CD14-positive monocyte (primary cell): ENCODE data around the gene GH2. TPM values are rescaled to one million over a fixed set of nuclear protein-coding genes. Genes with fewer than 3 reads are reported as not detected.

Experiments
- DNase-seq, 3 donors: peaks; one replicate each; pipeline ENCODE4 v3.0.0-alpha.2; 2011 to 2022
- H2AFZ ChIP-seq: 2 replicates; pipeline ENCODE4 v1.6.0; 2012; ENCODE audit warnings: mild to moderate bottlenecking, low read depth, low read length, inconsistent platforms; ENCODE audit not compliant: insufficient read depth, poor library complexity, severe bottlenecking
- H3K27ac ChIP-seq, 2 donors: 1 replicate in 1 of 2; 2 replicates in 1 of 2; pipeline ENCODE4 v1.5.1; 2012 to 2013; ENCODE audit warnings: low read length in 2 of 2, control low read depth in 1 of 2, inconsistent platforms in 1 of 2, low read depth in 1 of 2, mild to moderate bottlenecking in 1 of 2
- H3K27me3 ChIP-seq, 2 donors: one replicate each; pipeline versions ENCODE4 v1.6.0 to v1.6.1; 2011 to 2013; ENCODE audit warnings: low read length in 2 of 2; ENCODE audit not compliant: control insufficient read depth in 2 of 2, insufficient read depth in 2 of 2
- H3K36me3 ChIP-seq, 2 donors: replicated peaks in 1 of 2; 1 replicate in 1 of 2; 2 replicates in 1 of 2; pipeline versions ENCODE4 v1.5.1 to v1.6.1; 2012 to 2013; ENCODE audit warnings: low read length in 2 of 2, control low read depth in 1 of 2, inconsistent platforms in 1 of 2, mild to moderate bottlenecking in 1 of 2; ENCODE audit not compliant: insufficient read depth in 2 of 2, control insufficient read depth in 1 of 2
- H3K4me1 ChIP-seq, 2 donors: 1 replicate in 1 of 2; 2 replicates in 1 of 2; pipeline versions ENCODE4 v1.5.1 to v1.6.1; 2012 to 2013; ENCODE audit warnings: low read length in 2 of 2, control low read depth in 1 of 2, inconsistent platforms in 1 of 2, mild to moderate bottlenecking in 1 of 2, moderate library complexity in 1 of 2; ENCODE audit not compliant: insufficient read depth in 2 of 2, control insufficient read depth in 1 of 2
- H3K4me2 ChIP-seq: replicated peaks from 2 replicates; pipeline ENCODE3; 2012; ENCODE audit warnings: low read length, moderate library complexity, mild to moderate bottlenecking; ENCODE audit not compliant: poor library complexity, severe bottlenecking; ENCODE audit errors: extremely low read depth
- H3K4me3 ChIP-seq, 3 experiments: fragments of 200-600 bp in 1 of 3; sonication (generic) in 1 of 3; replicated peaks in 1 of 3; 1 replicate in 2 of 3; 2 replicates in 1 of 3; pipeline ENCODE4 v1.5.1; 2011 to 2013; ENCODE audit warnings: low read length in 3 of 3, mild to moderate bottlenecking in 3 of 3, control low read depth in 2 of 3, low read depth in 2 of 3, inconsistent platforms in 1 of 3, moderate library complexity in 1 of 3
- H3K79me2 ChIP-seq: 2 replicates; pipeline ENCODE4 v1.6.0; 2012; ENCODE audit warnings: mild to moderate bottlenecking, control low read depth, inconsistent platforms, low read length, moderate library complexity; ENCODE audit not compliant: insufficient read depth
- H3K9ac ChIP-seq: 2 replicates; pipeline ENCODE4 v1.6.0; 2017; ENCODE audit warnings: low read length, mild to moderate bottlenecking; ENCODE audit not compliant: insufficient read depth, poor library complexity, severe bottlenecking
- H3K9me3 ChIP-seq, 2 donors: replicated peaks in 1 of 2; 1 replicate in 1 of 2; 2 replicates in 1 of 2; pipeline versions ENCODE4 v1.5.1 to v1.6.1; 2012 to 2013; ENCODE audit warnings: low read length in 2 of 2, control low read depth in 1 of 2; ENCODE audit not compliant: control insufficient read depth in 1 of 2, insufficient read depth in 1 of 2
- H4K20me1 ChIP-seq: 2 replicates; pipeline ENCODE4 v1.6.0; 2012; ENCODE audit warnings: mild to moderate bottlenecking, low read length, control low read depth, moderate library complexity; ENCODE audit not compliant: insufficient read depth
- H3K27ac Mint-ChIP-seq, 7 donors: one replicate each; pipeline ENCODE4 v1.8.0; 2020; ENCODE audit warnings: mild to moderate bottlenecking in 7 of 7, mixed read lengths in 7 of 7, moderate library complexity in 6 of 7, inconsistent platforms in 2 of 7
- H3K27me3 Mint-ChIP-seq, 3 donors: one replicate each; pipeline ENCODE4 v1.8.0; 2021 to 2022; ENCODE audit warnings: low read depth in 3 of 3, mild to moderate bottlenecking in 3 of 3, mixed read lengths in 3 of 3, moderate library complexity in 3 of 3, inconsistent platforms in 1 of 3
- H3K36me3 Mint-ChIP-seq, 2 donors: one replicate each; pipeline ENCODE4 v1.8.0; 2020; ENCODE audit warnings: mixed read lengths in 2 of 2, inconsistent platforms in 1 of 2, mild to moderate bottlenecking in 1 of 2
- H3K4me1 Mint-ChIP-seq: one replicate; pipeline ENCODE4 v1.8.0; 2020; ENCODE audit warnings: mild to moderate bottlenecking, mixed read lengths
- H3K4me3 Mint-ChIP-seq, 2 donors: one replicate each; pipeline ENCODE4 v1.8.0; 2020; ENCODE audit warnings: mild to moderate bottlenecking in 2 of 2, mixed read lengths in 2 of 2, moderate library complexity in 1 of 2
- H3K9me3 Mint-ChIP-seq, 7 donors: one replicate each; pipeline ENCODE4 v1.8.0; 2020 to 2022; ENCODE audit warnings: mixed read lengths in 7 of 7, mild to moderate bottlenecking in 6 of 7, moderate library complexity in 6 of 7, inconsistent platforms in 2 of 7
- CTCF ChIP-seq: fragments of 200-600 bp; IDR thresholded peaks from one replicate; pipeline ENCODE4 v1.8.0; 2022; ENCODE audit warnings: antibody characterized with exemption, mild to moderate bottlenecking
- WGBS: methylation state at CpG from one replicate; pipeline ENCODE4 v1.1.5; 2013; ENCODE audit warnings: missing lambda C conversion rate; ENCODE audit not compliant: insufficient coverage; 5-methylcytosine and 5-hydroxymethylcytosine counted together
- intact Hi-C, 2 donors: fragments of 100-400 bp; cut with micrococcal nuclease; formaldehyde crosslinking; loops; one replicate each; pipeline versions ENCODE4 v1.15.0 to v1.15.1; 2023
- polyA plus RNA-seq, 3 donors: library from polyadenylated mRNA; depleted of rRNA in 1 of 3; unstranded in 2 of 3; stranded (reverse) in 1 of 3; fragments of 300-500 nt in 2 of 3; fragments of >200 nt in 1 of 3; fragmentation: Illumina TruSeq in 2 of 3; gene quantifications; 1 replicate in 2 of 3; 2 replicates in 1 of 3; pipeline ENCODE4 v1.2.3, GENCODE V29; 2012 to 2021

GH2 gene
- polyA plus RNA-seq, 3 donors, result not detected

DNA sequence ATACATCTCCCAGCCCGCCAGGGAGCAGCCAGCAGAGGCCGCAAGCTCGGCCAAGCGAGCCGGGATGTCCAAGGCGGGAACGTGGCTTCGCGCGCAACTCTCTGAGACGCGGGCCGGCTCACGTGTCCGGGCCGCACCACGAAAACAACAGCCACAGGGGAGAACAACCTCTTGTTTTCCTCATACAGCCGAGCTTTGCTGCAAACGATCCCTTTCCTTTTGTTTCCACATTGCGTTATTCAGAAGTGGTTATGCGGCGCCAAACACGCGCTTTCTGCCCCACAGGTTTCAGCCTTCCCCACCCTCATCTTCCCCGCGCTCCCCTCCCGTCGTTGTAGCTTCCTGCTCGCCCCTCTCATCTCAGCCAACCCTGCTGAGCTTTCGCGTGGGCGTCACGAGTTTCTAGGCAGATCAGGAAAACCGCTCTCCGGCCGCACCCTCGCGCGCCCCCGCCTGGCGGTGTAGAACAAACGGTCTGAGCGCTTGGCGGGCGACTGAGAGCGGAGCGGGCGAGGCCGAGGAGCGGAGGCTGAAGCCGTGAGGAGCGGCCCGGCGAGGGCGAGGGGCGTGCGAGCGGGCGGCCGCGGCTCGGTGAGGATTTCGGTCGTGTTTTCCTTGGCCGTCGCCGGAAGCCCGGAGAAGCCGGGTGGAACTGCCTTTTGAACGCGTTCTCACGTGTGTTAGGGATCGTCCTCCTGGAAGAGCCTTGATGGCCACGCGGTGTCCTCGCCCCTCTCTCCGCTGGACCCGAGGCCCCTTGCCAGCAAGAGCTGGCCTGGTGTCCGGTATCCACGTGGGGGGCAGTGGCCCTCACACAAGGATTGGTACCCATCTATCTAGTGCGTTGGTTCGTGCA lies 32.7 kb downstream of the GH2 start:
- no peaks in the 10 kb centered on the region for H3K36me3 ChIP-seq
- Mint-ChIP-seq H3K27me3 (peaks cover 4 to 10% (median 5%) of the 10 kb centered on the region in 3 donors), H3K9me3 (peaks cover 3 to 14% (median 10%) of the 10 kb centered on the region in 7 donors), H3K36me3 (peaks cover 0 to 11% of the 10 kb centered on the region in 2 donors), H3K4me3 (peak overlapping the region; percentile 68 to 96), H3K4me1 (peaks cover 12% of the 10 kb centered on the region), H3K27ac (peak overlapping the region; percentile 89 to 100 (median 99))
- H3K4me2 ChIP-seq, result peak overlapping the region; percentile 60
- H2AFZ ChIP-seq, result peak overlapping the region; percentile 76
- 22% methylated on average over 82 of the region's 82 CpGs for WGBS
- no peaks in the 10 kb centered on the region for H4K20me1 ChIP-seq
- TF ChIP-seq CTCF, result peak; percentile 80
- H3K27me3 ChIP-seq, result no peaks in the 10 kb centered on the region
- peak overlapping the region in 2 of 3 experiments; percentile 26 to 49 for H3K4me3 ChIP-seq
- H3K27ac ChIP-seq, result peak overlapping the region; percentile 45 to 65
- peak overlapping the region; percentile 49 for H3K9ac ChIP-seq
- intact Hi-C loops, result no loop called here
- peaks cover 8 to 11% of the 10 kb centered on the region in 2 donors for H3K4me1 ChIP-seq
- DNase-seq, result peak; percentile 93 to 94 (median 94)
- H3K9me3 ChIP-seq, result peaks cover 0 to 6% of the 10 kb centered on the region in 2 donors
- no peaks in the 10 kb centered on the region for H3K79me2 ChIP-seq

DNA sequence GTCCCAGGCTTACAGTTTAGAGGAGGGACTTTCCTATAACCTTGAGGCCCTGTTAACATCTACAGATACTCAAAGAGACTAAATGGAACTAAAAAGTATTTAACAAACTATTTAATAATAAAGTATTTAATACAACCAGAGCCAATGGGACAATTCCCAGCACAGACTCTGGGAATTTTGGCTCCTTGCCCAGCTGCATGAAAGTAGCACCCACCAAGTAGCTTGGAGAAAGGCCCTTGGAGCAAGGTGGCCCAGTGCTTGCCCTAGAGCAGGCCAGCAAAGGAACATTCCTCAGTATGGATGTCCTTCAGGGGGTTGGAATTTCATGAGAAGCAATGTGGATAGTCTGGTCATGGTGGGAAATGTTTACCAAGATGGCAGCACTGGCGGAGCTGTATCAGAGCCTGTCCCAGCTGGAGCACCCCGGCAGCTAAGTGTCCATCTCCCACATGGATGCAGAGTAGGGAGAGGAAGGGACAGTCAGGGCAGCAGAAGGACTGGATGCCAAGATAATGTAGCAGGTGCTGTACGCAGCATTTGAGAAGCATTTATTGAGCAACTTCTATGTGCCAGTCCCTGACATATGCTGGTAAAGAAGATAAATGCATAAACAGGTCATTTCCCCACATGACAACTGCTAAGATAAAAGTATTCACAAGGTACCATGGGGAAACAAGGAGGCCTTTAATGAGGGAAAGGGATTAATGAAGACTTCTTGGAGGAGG lies 34.1 kb downstream of the GH2 start:
- Histone ChIP-seq H3K79me2 (no peaks in the 10 kb centered on the region), H3K36me3 (no peaks in the 10 kb centered on the region), H3K27ac (no peak overlapping the region), H3K9me3 (peaks cover 0 to 6% of the 10 kb centered on the region in 2 donors), H3K4me1 (peaks cover 18% of the 10 kb centered on the region in 2 donors), H3K27me3 (no peaks in the 10 kb centered on the region), H4K20me1 (no peaks in the 10 kb centered on the region), H3K4me3 (no peak overlapping the region), H3K9ac (no peak overlapping the region), H3K4me2 (no peak overlapping the region), H2AFZ (no peak overlapping the region)
- DNase-seq, result no peak
- H3K36me3 Mint-ChIP-seq, result peaks cover 0 to 11% of the 10 kb centered on the region in 2 donors
- H3K4me1 Mint-ChIP-seq, result peaks cover 22% of the 10 kb centered on the region
- H3K27ac Mint-ChIP-seq, result peak overlapping the region in 1 of 7 donors; percentile 53
- H3K4me3 Mint-ChIP-seq, result no peak overlapping the region
- 50% methylated on average over 2 of the region's 3 CpGs for WGBS
- H3K27me3 Mint-ChIP-seq, result peaks cover 4 to 7% (median 5%) of the 10 kb centered on the region in 3 donors
- peaks cover 3 to 14% (median 10%) of the 10 kb centered on the region in 7 donors for H3K9me3 Mint-ChIP-seq
- intact Hi-C loops, result no loop called here
- TF ChIP-seq CTCF, result no peak
